GM19372 (cell line): Measurements from ENCODE around the gene REEP3.
"Not testable (repeated sequence)": the region's sequence is repeated elsewhere in the genome, so short reads cannot be mapped to it uniquely, and the experiment has no call there.

Experiments
- ATAC-seq: cut with Tn5 transposase; IDR thresholded peaks from one replicate; pipeline ENCODE4 v1.9.1; 2021; ENCODE audit warnings: mild to moderate bottlenecking, low read depth, moderate library complexity; ENCODE audit not compliant: unreplicated experiment

The REEP3 gene

DNA sequence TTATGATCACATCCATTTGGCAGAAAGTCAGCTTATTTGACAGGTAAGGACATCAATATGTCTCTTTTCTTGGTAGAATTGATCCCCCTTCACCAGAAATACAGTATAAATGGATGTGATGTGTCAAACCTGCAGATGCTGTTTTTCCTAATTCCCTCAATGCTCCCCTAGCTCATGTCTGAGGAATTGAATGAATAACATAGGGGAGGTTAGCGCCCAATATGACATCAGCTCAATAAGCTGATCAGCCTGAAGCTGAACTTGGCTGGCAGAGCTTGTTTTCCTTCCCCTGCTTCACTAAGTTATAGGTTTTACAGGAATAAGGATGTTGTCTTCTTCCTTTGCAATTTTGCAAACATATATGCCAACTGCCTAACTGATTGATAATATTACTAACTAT, 132.5 kb downstream of the REEP3 start:
- ATAC-seq: no peak

DNA sequence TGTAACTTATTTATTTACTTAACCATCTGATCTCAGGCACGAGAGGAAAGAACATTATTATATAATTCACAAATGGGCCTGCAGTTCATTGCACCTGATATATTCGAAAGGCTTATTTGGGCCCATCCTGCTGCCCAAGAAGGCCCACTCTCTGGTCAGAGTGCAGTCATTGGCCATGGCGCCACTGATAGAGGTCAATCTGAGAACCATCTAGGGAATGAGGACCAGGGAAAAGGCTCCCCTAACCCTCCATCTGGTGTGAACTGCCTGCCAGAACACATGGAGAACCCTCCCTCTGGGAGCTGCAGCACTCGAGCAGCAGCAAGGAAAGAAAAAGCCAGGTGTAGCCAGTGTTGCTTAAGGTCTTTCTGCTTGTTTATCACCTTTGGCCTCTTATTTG, 136.6 kb downstream of the REEP3 start:
- no peak for ATAC-seq

DNA sequence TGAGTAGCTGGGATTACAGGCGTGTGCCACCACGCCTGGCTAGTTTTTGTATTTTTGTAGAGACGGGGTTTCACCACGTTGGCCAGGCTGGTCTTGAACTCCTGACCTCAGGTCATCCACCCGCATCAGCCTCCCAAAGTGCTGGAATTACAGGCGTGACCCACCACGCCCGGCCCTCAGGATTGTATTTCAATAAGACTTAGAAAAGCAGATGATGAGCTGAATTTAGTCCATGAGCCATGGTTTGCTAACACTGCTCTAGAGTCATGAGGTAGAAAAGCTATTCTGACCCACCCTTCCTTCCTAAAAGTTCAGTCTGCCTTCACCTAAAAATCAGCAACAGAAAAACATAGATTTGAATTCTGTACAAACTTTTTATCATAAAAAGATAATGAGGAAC, 139.7 kb downstream of the REEP3 start:
- not testable (repeated sequence) for ATAC-seq

DNA sequence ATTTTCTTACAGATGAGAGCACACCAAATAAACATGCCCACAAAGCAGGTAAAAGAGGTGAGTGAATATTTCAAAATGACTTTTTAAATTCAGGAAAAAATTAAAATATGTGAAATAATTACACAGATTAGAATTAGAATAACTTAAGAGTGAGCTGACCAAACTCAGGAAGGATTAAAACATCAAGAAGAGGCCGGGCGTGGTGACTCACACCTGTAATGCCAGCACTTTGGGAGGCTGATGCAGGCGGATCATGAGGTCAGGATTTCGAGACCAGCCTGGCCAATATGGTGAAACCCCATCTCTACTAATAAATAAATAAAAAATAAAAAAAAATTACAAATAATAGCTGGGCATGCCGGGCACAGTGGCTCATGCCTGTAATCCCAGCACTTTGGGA, 140.1 kb downstream of the REEP3 start:
- ATAC-seq: no peak

DNA sequence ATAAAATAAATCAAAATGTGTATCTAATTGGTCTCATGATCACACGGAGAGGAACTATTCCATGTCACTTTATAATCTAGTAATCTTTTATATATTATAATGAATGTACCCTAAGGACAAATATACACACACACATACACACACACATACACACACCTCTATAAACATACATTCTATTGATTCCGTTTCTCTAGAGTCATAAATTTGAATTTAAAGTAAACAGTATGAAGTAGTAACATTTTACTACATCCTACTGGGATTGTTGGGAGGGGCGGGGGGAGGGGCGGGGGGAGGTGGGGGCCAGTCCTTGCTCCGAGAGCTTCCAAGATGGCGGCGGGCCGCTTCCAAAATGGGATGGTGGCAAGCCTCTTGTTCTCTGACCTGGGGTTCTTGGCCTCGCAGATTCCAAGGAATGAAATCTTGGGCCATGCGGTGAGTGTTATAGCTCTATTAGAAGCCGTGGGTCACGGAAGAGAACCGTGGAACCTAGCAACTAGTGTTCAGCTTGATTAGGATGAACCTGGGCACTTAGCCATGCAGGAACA, 143.2 kb downstream of the REEP3 start:
- ATAC-seq: no peak

GRCh38 chr10:63665006-63665580, 143.9 kb downstream of the REEP3 start:
- not testable (repeated sequence) for ATAC-seq

- ATAC-seq: no peak
Observed at GRCh38 chr10:63665670-63666134, 144.5 kb downstream of the REEP3 start.

GRCh38 chr10:63666836-63667383, 145.7 kb downstream of the REEP3 start:
- peak; percentile 55 for ATAC-seq

GRCh38 chr10:63667596-63668480, 146.6 kb downstream of the REEP3 start:
- ATAC-seq: no peak

- no peak for ATAC-seq
Observed at GRCh38 chr10:63670291-63670898, 149.2 kb downstream of the REEP3 start.

DNA sequence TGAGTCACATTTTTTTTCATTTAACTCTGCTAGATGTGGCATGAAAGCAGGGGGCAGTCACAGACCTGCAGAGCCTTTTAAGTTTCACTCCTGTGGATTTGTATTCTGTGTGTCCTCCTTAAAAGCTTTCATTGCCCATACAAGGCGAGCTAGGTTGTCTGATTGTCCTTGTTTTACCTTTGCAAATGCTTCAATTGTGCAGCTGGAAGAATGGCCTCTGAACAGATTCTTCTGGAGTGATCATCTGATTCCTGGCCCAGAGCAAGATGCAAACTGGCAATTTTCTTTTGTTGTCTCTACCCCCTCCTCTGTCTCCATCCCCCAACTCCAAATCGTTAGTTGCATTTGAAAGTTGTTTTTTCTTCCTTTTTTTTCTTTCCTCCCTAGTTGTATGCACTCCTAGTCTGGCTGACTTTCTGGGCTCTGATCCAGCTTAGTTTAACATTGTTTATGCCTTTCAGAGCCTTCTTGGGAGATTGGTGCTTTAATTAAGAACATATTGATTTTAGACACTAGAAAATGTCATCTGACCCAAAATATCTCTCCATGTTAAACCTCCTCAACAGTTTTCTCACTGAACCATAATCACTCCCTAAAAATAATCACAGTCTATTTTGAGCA, 150.2 kb downstream of the REEP3 start:
- ATAC-seq: no peak

GRCh38 chr10:63672491-63672890, 151.3 kb downstream of the REEP3 start:
- ATAC-seq: no peak

GRCh38 chr10:63673246-63673645, 152.0 kb downstream of the REEP3 start:
- ATAC-seq: no peak

- no peak for ATAC-seq
Observed at GRCh38 chr10:63673846-63674245, 152.6 kb downstream of the REEP3 start.
